GM12874 (cell line): ENCODE measurements around the gene GLIS1.

Experiments
- TF ChIP-seq, protein P1 (sequence below): IDR thresholded peaks from 2 replicates; pipeline ENCODE4 v1.5.1; 2011; ENCODE audit warnings: low read depth, mild to moderate bottlenecking, control low read depth, low read length, moderate library complexity; ENCODE audit not compliant: insufficient read depth

The GLIS1 gene

DNA sequence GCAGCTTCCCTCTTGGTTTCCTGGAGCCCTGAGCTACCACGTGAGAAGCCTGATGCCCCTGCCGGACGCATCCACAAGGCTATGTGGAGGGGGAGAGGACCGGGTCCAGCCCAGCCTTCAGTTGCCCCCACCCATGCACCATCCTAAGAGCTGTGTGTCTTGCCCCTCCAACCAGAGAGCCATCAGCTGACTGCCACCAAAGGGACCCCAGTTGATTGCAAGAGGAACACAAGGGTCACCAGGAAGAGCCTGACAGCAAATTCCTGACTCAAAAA, 81.5 kb downstream of the GLIS1 start:
- TF ChIP-seq, protein P1, sequence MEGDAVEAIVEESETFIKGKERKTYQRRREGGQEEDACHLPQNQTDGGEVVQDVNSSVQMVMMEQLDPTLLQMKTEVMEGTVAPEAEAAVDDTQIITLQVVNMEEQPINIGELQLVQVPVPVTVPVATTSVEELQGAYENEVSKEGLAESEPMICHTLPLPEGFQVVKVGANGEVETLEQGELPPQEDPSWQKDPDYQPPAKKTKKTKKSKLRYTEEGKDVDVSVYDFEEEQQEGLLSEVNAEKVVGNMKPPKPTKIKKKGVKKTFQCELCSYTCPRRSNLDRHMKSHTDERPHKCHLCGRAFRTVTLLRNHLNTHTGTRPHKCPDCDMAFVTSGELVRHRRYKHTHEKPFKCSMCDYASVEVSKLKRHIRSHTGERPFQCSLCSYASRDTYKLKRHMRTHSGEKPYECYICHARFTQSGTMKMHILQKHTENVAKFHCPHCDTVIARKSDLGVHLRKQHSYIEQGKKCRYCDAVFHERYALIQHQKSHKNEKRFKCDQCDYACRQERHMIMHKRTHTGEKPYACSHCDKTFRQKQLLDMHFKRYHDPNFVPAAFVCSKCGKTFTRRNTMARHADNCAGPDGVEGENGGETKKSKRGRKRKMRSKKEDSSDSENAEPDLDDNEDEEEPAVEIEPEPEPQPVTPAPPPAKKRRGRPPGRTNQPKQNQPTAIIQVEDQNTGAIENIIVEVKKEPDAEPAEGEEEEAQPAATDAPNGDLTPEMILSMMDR: no peak

DNA sequence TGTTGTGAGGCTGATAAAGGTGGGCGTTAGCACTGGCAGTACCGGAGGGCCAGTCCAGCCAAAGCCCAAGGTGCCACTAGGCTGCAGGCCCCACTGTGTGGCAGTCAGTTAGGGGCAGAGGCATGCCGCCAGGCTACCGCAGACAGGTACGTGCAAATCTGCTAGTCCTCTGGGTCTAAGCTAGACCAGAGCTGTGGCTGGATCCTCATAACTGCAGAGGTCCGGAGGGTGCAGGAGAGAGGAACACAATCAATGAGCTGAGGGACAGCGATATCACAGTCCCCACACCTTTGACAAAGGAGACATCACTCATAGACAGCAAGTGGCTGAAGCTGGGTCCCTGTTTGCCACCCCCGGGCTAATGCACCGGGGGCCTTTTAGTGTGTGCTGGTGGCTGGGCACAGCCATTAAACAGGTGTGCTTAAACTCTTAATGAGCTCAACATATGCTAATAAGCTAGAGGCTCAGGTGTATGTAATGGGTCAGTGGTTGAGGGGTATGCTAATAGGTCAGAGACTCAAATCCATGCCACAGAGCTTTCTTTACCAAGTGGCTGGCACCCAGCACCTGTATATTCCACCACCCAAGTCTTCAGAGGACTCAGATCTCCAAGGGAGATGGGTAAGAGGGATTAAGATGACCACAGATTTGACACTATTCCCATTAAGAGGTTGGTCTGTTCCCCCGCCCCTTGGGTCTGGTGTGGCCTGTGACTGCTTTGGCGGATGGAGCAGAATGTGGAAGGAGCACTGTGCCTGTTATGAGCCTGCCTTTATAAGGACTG, 82.0 kb downstream of the GLIS1 start:
- TF ChIP-seq, protein P1: no peak

DNA sequence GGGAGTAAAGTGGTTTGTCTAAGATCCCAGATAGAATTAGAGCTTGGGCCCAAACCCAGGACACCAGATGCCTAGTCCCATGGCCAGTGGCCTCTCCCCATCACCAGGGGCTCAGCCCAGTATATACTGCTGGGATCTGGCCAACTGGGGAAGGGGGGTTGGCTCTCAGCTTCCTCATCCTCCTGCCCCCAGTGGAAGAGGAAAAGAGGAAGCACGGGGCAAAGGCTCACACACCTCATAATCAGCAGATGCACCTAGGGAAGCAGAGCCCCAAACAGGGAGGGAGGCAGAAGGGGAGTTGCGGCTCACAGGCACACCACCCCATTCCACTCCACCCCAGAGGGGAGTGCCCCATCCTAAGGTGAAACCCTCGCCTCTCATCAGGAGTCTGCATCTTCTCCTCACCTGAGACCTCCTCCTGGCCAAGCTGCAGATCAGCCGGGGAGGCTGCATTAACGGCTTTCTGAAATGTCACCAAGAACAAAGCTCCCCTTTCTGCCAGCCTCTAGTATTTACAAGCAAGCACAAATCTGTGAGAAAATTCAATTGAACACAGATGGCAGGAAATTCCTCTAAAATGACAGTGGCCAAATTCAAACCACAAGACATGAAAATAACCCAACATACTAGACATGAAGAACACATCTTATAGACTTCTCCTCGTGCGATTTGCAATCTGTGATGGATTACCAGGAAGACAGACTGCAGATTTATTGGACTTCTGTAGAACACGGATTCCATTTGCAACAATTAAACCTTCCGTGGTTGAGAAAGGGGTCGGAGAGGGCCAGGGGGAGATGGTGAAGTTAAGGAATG, 82.8 kb downstream of the GLIS1 start:
- TF ChIP-seq, protein P1: no peak

DNA sequence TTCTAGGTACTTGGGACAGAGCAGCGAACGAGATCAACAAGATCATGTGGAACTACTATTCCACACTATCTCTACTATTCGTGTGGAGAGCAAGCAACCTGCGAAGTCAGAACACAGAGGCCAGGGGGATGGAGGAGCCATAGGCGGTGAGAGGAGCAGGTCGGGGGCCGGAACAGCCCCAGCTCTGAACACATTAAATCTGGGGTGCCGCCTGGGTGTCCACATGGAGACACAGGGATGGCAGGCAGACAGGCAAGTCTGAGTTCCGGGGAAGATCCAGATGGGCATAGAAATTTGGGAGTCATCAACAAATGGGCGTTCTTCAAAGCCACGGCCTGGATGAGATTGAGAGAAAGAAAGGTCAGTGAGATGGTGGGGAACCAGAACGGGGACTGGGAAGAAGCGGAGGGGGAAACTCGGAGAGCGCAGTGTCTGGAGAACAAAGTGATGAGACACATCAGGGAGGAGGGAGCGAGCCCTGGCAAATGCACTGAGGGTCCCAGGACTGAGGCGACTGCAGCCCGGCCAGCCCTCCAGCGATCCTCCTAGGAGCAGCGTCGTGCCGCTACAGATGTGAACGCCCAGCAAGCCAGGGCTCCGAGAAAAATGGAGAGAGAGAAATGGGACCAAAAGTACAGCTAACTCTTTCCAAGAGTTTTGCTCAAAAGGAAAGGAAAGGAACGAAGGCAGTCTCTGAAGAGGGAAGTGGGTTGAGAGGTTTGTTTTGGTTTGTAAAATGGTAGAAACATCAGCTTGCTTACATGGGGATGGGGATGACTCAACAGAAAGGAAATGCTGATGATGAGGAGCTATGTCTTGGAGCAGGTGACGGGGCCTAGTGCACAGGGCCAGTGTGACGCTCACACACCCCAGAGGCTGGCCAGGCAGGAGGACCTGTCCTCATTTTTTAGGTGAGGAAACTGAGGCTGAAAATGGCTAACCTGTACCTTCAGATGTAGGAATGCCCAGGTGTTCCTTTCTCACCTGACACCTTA, 84.5 kb downstream of the GLIS1 start:
- TF ChIP-seq, protein P1: no peak

DNA sequence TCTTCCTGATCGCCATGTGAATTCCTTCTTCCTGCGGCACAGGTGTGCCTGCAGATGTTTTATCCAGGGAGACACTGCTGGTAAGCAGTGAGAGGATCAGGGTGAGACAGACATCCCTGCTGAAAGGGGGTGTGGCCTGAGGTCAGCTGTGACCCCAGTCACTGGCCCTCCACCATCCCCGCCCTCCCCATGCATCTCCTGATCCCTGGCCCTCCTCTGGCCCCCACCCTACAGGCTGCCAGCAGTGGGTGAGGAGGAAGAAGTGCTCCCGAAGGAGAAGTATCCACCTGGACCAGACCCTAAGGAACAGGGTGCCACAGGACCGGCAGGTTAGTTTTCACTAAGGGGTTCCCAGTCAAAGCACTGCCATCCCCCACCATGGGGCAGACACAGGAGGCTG, 85.3 kb downstream of the GLIS1 start:
- TF ChIP-seq, protein P1: no peak

DNA sequence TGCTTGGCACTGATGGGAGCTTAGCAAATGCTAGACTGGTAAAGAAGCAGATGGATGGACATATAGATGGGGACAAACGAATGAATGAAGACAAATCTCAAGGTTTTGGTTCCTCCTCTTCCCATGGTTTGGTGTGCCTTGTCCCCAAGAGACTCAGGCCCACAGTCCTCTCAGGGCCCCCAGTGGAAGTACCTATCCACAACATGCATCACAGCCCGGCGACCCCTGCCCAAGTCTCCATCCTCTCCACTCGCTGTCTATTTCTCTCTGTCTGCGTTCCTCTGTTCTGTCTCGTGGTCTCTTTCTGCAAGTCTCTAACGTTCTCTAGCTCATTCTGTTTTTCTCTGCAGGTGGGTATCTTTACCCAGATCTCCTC, 85.8 kb downstream of the GLIS1 start:
- TF ChIP-seq, protein P1: no peak

DNA sequence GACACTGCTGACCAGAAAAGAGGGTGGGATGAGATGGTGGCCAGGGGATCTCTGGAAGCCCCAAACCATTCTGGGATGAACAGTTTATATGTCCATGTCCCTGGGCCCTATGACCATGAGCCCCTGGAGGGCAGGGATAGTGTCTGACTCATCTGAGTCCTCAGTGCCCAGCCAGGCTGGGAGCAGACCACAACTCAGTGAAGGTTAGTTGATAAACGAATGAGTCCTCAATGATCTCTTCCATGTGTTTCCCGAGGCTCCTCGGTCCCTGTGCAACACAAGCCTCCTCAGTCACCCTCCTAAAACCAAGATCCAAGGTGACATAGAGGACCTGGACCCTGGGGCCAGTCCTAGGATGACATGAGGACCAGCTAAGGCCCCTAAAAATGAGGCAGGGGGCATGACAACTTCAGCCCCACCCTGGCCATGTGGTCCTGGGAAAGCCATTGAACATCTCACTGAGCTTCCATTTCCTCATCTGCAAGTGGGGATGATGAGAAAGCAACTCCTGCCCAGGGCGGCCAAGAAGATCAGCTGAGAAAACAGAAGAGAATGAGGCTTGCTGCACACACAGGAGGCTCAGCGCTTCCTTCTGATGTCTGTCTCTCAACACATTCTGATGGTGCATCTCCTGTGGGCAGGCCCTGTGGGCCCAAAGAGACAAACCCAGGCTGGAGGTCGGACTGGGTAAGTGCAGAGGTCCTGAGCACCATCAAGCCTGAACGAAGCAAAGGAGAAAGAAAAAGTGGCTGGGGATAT, 86.3 kb downstream of the GLIS1 start:
- TF ChIP-seq, protein P1: no peak
